ENCODE measurements around the gene OR2T35.

Gene OR2T35

GRCh38 chr1:248625971-248626370, 19.1 kb downstream of the OR2T35 start:
- no peak for DNase-seq (ENCODE audit: low read depth in 2 of 2)

DNA sequence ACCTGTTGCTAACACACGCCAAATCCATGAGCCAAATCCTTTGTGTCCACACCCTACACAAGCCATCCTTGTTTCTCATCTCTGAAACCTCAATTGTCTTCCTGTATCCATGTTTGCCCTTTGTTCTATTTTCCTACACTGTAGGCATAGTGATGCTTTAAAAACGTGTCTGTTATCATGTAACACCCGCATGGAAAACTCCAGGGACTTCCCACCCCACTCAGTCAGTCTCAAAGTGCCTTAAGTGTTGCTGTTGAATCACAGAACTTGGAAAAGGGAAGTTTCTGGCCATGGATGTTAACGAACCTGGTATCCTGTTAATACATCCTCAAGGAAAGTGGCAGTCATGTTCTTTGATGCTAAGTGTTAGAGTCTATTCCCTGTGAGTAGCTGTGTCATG, 19.9 kb downstream of the OR2T35 start:
- no peak for DNase-seq (ENCODE audit: low read depth in 2 of 2)

GRCh38 chr1:248622570-248623001, 22.5 kb downstream of the OR2T35 start:
- no peak for DNase-seq (ENCODE audit: low read depth in 2 of 2)

DNA sequence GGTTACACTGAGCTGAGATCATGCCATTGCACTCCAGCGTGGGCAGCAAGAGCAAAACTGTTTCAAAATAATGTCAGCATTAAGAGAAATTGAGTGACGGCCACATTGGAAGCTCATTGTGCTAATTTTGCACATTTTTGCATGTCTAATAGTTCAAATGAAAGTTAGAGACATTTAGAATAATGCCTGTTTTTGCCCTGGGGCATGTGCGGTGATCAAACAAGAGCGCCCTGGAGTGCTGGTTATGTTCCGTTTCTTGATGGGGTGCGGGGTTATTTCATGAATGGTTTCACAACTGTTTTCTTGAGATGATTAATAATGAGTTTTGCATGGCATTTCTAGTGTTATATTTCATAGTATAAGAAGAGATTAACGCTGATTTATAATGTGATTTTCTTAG, 23.3 kb downstream of the OR2T35 start:
- no peak for DNase-seq (ENCODE audit: low read depth in 2 of 2)

- peak; percentile 3 to 11 for DNase-seq (ENCODE audit: low read depth in 2 of 2)
Measured at GRCh38 chr1:248618878-248619277, 26.2 kb downstream of the OR2T35 start.

- DNase-seq (ENCODE audit: low read depth in 2 of 2) = no peak
Measured at GRCh38 chr1:248618119-248618518, 27.0 kb downstream of the OR2T35 start.

DNA sequence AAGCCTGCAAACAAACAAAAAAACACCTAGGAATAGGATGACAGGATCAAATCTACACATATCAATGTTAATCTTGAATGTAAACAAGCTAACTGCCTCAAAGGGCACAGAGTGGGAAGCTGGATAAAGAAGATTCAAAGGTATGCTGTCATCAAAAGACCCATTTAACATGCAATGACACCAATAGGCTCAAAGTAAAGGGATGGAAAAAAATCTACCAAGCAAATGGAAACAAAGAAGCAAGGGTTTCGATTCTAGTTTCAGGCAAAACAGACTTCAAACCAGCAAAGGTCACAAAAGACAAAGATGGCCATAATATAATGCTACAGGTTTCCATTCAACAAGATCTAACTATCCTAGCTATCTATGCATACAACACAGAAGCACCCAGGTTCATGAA, 31.3 kb downstream of the OR2T35 start:
- DNase-seq (ENCODE audit: low read depth in 2 of 2) = no peak

DNA sequence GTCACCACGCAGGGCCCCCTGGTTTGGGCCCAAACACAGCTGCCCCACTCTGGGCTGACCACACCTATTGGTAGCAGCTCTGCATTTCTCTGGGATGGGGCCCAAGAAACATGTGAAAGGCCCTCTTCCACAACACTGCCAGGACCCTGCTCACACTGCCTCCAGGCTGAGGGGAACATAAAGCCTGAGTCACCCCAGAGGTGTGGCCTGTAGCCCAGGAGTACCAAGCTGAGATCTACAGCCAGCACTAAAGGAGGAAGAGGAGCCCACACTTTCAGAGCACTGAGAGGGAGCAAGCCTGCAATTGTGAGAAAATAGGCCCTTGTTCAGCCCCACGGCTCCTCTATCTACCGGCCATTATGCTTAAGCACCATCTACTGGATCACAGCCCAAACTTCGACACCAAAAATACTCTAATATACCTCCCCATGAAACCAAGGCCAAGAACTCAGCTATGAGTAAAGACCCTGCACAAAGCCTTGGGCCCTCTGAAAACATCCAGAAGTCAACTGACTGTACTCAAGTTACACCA, 33.1 kb downstream of the OR2T35 start:
- DNase-seq (ENCODE audit: low read depth in 2 of 2) = no peak

GRCh38 chr1:248610301-248610700, 34.8 kb downstream of the OR2T35 start:
- no peak for DNase-seq (ENCODE audit: low read depth in 2 of 2)

- no peak for DNase-seq (ENCODE audit: low read depth in 2 of 2)
Measured at GRCh38 chr1:248599396-248599795, 45.7 kb downstream of the OR2T35 start.

DNA sequence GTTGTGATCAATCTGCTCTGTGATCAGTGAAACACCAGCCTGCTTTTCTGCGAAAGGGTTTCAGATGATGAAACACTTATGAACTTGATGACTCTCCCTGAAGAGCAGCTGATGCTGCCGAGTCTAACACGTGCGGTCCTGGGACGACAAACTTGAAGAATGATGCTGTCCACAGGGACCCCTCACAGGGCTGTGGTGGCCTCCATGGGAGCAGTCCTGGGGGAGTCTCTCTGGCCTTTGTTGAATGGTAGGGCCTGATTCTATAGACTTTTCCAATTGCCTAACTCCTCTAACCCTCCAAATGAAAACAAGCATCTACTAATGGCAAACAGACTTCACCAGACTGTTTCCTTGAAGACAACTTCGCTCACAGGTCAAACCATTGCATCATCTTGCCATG, 47.5 kb downstream of the OR2T35 start, which contains the start of gene OR2T10:
Gene OR2T10 (minus strand): TSS at position 112 of the 400 bp plus-strand sequence. CDS start 3,932 bp downstream, outside the sequence.
- DNase-seq (ENCODE audit: low read depth in 2 of 2) = no peak

DNA sequence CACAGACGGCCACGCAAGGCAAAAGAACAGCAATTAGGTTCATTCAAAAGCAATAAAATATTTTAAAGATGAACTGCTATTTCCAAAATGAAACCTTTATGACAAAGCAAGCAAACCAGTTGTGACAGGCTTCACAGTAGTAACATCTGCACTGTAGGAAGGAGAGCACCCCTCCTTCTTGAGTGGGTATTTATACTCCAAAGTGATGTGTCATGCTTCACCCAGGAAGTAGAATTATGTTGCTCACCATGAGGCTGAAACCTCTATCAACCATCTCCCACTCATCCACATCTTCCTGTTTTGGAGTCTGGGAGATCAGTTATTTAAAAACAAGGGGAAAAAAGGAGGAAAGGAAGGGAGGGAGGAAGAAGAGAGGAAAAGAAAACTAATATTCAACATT, 48.5 kb downstream of the OR2T35 start:
- DNase-seq (ENCODE audit: low read depth in 2 of 2) = no peak

- DNase-seq (ENCODE audit: low read depth in 2 of 2) = no peak
Measured at GRCh38 chr1:248593226-248593625, 51.9 kb downstream of the OR2T35 start.

DNA sequence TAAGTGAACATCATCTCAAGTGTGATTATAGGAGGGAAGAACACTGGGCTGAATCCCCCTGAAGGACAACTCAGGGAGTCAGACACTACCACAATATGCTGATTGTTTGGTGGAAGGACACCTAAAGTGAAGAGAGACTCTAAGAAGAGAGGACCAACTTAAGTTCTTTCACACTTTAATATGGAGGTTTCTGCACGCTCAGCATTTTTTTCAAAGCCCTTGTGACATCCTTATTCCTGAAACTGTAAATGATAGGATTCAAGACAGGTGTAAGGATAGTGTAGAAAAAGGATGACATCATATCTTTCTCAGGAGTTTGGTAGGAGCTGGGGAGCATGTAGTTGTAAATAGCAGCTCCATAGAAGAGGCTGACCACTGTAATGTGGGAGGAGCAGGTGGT, 52.4 kb downstream of the OR2T35 start:
- no peak for DNase-seq (ENCODE audit: low read depth in 2 of 2)

DNA sequence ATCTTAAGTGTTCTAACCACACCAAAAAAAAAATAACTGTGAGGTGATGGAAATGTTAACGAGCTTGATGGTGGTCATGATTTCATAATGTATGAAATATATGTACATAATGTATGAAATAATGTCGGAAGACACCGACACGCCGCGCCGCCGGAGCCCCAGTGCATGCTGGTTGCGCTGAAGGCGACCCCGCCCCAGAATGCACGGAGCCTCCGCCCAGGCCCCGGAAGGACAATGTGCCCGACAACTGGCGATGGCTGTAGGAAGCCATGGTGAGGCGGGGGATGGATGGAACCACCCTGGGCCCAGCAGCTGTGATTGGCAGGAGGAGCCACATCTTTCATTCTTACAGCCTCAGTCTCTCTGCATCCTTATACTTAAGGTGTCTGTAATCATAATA, 55.0 kb downstream of the OR2T35 start:
- DNase-seq (ENCODE audit: low read depth in 2 of 2) = no peak

- DNase-seq (ENCODE audit: low read depth in 2 of 2) = no peak
Measured at GRCh38 chr1:248589334-248589733, 55.7 kb downstream of the OR2T35 start.
